B cell (primary cell): ENCODE data around the gene IL11RA. TPM values are rescaled to one million over a fixed set of nuclear protein-coding genes. Genes with fewer than 3 reads are reported as not detected.

Experiments
- ATAC-seq: fragments of 200-7000 bp; cut with Tn5 transposase; one replicate; pipeline ENCODE4 v1.10.0; 2021; ENCODE audit warnings: low read depth, mild to moderate bottlenecking, moderate number of reproducible peaks, moderate library complexity
- CTCF ChIA-PET: fragments of 350-600 bp; sonication (Branson Sonifier 250); formaldehyde crosslinking; loops from one replicate; lab custom pipeline; 2021; ENCODE audit warnings: antibody characterized with exemption, inconsistent platforms; lab: Charles Lee
- POLR2A ChIA-PET: fragments of 350-600 bp; sonication (Branson Sonifier 250); formaldehyde crosslinking; loops from one replicate; lab custom pipeline; 2021; ENCODE audit warnings: antibody characterized with exemption; lab: Charles Lee
- DNase-seq: peaks from one replicate; pipeline ENCODE4 v3.0.0; 2013
- H2AFZ ChIP-seq: 2 replicates; pipeline ENCODE4 v1.6.1; 2012; ENCODE audit warnings: mild to moderate bottlenecking, low read depth, low read length; ENCODE audit not compliant: insufficient read depth, poor library complexity, severe bottlenecking
- H3K27ac ChIP-seq, 2 donors: 1 replicate in 1 of 2; 2 replicates in 1 of 2; pipeline ENCODE4 v1.5.1; 2012 to 2013; ENCODE audit warnings: low read length in 2 of 2, mild to moderate bottlenecking in 2 of 2, moderate library complexity in 1 of 2
- H3K27me3 ChIP-seq, 4 experiments: fragments of 200-600 bp in 1 of 4; sonication (generic) in 1 of 4; replicated peaks in 1 of 4; 1 replicate in 2 of 4; 2 replicates in 2 of 4; pipeline versions ENCODE4 v1.6.1 to v1.7.0; 2013 to 2016; ENCODE audit warnings: low read length in 3 of 4, mild to moderate bottlenecking in 2 of 4, mixed read lengths in 1 of 4, moderate library complexity in 1 of 4; ENCODE audit not compliant: insufficient read depth in 4 of 4, control insufficient read depth in 3 of 4; ENCODE audit errors: control extremely low read depth in 1 of 4
- H3K36me3 ChIP-seq, 2 experiments: replicated peaks in 1 of 2; 1 replicate in 1 of 2; 2 replicates in 1 of 2; pipeline versions ENCODE4 v1.6.1 to v1.7.1; 2013; ENCODE audit warnings: low read length in 1 of 2; ENCODE audit not compliant: insufficient read depth in 2 of 2, control insufficient read depth in 1 of 2; ENCODE audit errors: control extremely low read depth in 1 of 2, extremely low read depth in 1 of 2
- H3K4me1 ChIP-seq, 2 donors: fragments of 200-600 bp in 1 of 2; sonication (generic) in 1 of 2; 1 replicate in 1 of 2; 2 replicates in 1 of 2; pipeline versions ENCODE4 v1.5.1 to v1.6.1; 2013 to 2017; ENCODE audit warnings: low read length in 2 of 2; ENCODE audit not compliant: control insufficient read depth in 2 of 2, insufficient read depth in 2 of 2
- H3K4me2 ChIP-seq: replicated peaks from 2 replicates; pipeline ENCODE3; 2012; ENCODE audit warnings: mild to moderate bottlenecking, low read depth, low read length; ENCODE audit not compliant: poor library complexity, severe bottlenecking
- H3K4me3 ChIP-seq, 5 experiments: fragments of 200-600 bp in 1 of 5; sonication (generic) in 1 of 5; 1 replicate in 3 of 5; 2 replicates in 2 of 5; pipeline versions ENCODE4 v1.5.1 to v1.7.0; 2011 to 2016; ENCODE audit warnings: low read length in 4 of 5, mild to moderate bottlenecking in 4 of 5, low read depth in 2 of 5, control low read depth in 1 of 5, moderate library complexity in 1 of 5; ENCODE audit not compliant: insufficient read depth in 1 of 5; ENCODE audit errors: control extremely low read depth in 1 of 5, extremely low read depth in 1 of 5
- H3K79me2 ChIP-seq: fragments of 200-600 bp; sonication (generic); one replicate; pipeline ENCODE4 v1.6.0; 2016; ENCODE audit warnings: low read length; ENCODE audit not compliant: control insufficient read depth, insufficient read depth
- H3K9ac ChIP-seq: fragments of 200-600 bp; sonication (generic); 2 replicates; pipeline ENCODE4 v1.6.1; 2017; ENCODE audit warnings: mild to moderate bottlenecking, low read length, moderate library complexity
- H3K9me3 ChIP-seq, 3 donors: one replicate each; pipeline versions ENCODE4 v1.6.1 to v1.7.1; 2013; ENCODE audit warnings: low read length in 2 of 3; ENCODE audit not compliant: control insufficient read depth in 2 of 3, insufficient read depth in 1 of 3; ENCODE audit errors: control extremely low read depth in 1 of 3
- H4K20me1 ChIP-seq: 2 replicates; pipeline ENCODE4 v1.6.0; 2012; ENCODE audit warnings: mild to moderate bottlenecking, low read length; ENCODE audit not compliant: insufficient read depth, control insufficient read depth, poor library complexity, severe bottlenecking
- H3K27ac Mint-ChIP-seq: one replicate; pipeline ENCODE4 v1.8.0; 2021; ENCODE audit warnings: mixed read lengths
- H3K27me3 Mint-ChIP-seq: one replicate; pipeline ENCODE4 v1.8.0; 2021; ENCODE audit warnings: mixed read lengths
- H3K4me1 Mint-ChIP-seq: one replicate; pipeline ENCODE4 v1.8.0; 2021; ENCODE audit warnings: mixed read lengths
- H3K4me3 Mint-ChIP-seq: one replicate; pipeline ENCODE4 v1.8.0; 2021; ENCODE audit warnings: mixed read lengths
- H3K9me3 Mint-ChIP-seq: one replicate; pipeline ENCODE4 v1.8.0; 2022; ENCODE audit warnings: mixed read lengths; ENCODE audit not compliant: insufficient read depth
- EZH2 ChIP-seq: IDR thresholded peaks from 2 replicates; pipeline ENCODE4 v1.6.1; 2012; ENCODE audit warnings: borderline replicate concordance, low read depth, mild to moderate bottlenecking, moderate library complexity, low read length; ENCODE audit not compliant: insufficient read depth, poor library complexity, severe bottlenecking
- WGBS: methylation state at CpG from one replicate; pipeline ENCODE4 v1.1.5; 2013; ENCODE audit warnings: missing lambda C conversion rate; ENCODE audit not compliant: insufficient coverage; 5-methylcytosine and 5-hydroxymethylcytosine counted together
- intact Hi-C: fragments of 100-400 bp; cut with micrococcal nuclease; formaldehyde crosslinking; loops from one replicate; pipeline ENCODE4 v1.10.0; 2022
- polyA plus RNA-seq: library from polyadenylated mRNA; depleted of rRNA; stranded (reverse); fragments of >200 nt; gene quantifications from 2 replicates; pipeline ENCODE4 v1.2.3, GENCODE V29; 2012
- total RNA-seq, 2 donors: library from RNA; stranded (reverse); fragments of 120-200 nt in 1 of 2; gene quantifications; 1 replicate in 1 of 2; 2 replicates in 1 of 2; pipeline versions ENCODE4 v1.2.3 to v1.2.4, GENCODE V29; 2013 to 2022
- TF ChIP-seq, protein P1 (sequence below): fragments of 200-600 bp; IDR thresholded peaks from one replicate; pipeline ENCODE4 v1.8.0; 2022; ENCODE audit warnings: antibody characterized with exemption, mild to moderate bottlenecking

The IL11RA gene
- total and polyA plus RNA-seq, 2 donors (not counting 1 experiment from before 2014, with no cell fraction given), result 47.3 to 58.0 TPM

DNA sequence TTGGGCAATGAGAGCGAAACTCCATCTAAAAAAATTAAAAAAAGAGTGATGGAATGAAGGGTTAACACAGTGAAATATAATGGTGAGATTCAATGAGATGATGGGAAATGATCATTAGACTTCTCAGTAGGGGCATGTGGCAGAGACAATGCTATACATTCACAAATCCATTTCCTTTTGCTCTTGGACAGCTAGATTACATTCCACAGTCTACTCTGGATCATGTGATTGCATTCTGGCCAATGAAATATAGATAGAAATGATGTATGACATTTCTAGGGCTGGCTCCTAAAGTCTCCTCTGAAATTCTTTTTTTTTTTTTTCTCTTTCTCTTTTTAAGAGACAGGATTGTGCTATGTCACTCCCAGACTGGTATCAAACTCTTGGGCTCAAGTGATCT is 9.3 kb upstream of the IL11RA start:
- H3K27me3 ChIP-seq, result no peaks in the 10 kb centered on the region
- no peak overlapping the region for H3K27ac ChIP-seq
- H3K4me1 ChIP-seq, result peaks cover 18 to 24% of the 10 kb centered on the region in 2 donors
- Mint-ChIP-seq H3K27me3 (no peaks in the 10 kb centered on the region), H3K4me1 (peaks cover 24% of the 10 kb centered on the region), H3K9me3 (no peaks in the 10 kb centered on the region), H3K4me3 (no peak overlapping the region), H3K27ac (no peak overlapping the region)
- intact Hi-C loops, result no loop called here
- H3K4me2 ChIP-seq, result no peak overlapping the region
- no peaks in the 10 kb centered on the region for H3K36me3 ChIP-seq
- no peaks in the 10 kb centered on the region for H3K9me3 ChIP-seq
- H3K9ac ChIP-seq, result no peak overlapping the region
- H3K4me3 ChIP-seq, result no peak overlapping the region
- no peak for DNase-seq
- TF ChIP-seq, protein P1, sequence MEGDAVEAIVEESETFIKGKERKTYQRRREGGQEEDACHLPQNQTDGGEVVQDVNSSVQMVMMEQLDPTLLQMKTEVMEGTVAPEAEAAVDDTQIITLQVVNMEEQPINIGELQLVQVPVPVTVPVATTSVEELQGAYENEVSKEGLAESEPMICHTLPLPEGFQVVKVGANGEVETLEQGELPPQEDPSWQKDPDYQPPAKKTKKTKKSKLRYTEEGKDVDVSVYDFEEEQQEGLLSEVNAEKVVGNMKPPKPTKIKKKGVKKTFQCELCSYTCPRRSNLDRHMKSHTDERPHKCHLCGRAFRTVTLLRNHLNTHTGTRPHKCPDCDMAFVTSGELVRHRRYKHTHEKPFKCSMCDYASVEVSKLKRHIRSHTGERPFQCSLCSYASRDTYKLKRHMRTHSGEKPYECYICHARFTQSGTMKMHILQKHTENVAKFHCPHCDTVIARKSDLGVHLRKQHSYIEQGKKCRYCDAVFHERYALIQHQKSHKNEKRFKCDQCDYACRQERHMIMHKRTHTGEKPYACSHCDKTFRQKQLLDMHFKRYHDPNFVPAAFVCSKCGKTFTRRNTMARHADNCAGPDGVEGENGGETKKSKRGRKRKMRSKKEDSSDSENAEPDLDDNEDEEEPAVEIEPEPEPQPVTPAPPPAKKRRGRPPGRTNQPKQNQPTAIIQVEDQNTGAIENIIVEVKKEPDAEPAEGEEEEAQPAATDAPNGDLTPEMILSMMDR, result no peak
- TF ChIP-seq EZH2, result no peak
- POLR2A ChIA-PET, result no interaction called here
- H2AFZ ChIP-seq, result no peak overlapping the region
- H4K20me1 ChIP-seq, result peaks cover 8% of the 10 kb centered on the region
- CTCF ChIA-PET, result interaction anchor here (0.8 to 1.4 kb wide), 2 partner anchors 9 to 20 kb away, joined by 3 to 5 read pairs; partner anchors contain the start of gene CCL27
- ATAC-seq, result no peak
- 100% methylated on average over 1 of the region's 1 CpG for WGBS
- peaks cover 11% of the 10 kb centered on the region for H3K79me2 ChIP-seq

GRCh38 chr9:34644766-34645314 is 7.1 kb upstream of the IL11RA start:
- Histone ChIP-seq H3K9ac (no peak overlapping the region), H3K27me3 (no peaks in the 10 kb centered on the region), H3K9me3 (no peaks in the 10 kb centered on the region), H3K79me2 (peaks cover 19% of the 10 kb centered on the region), H3K27ac (no peak overlapping the region), H4K20me1 (peaks cover 14% of the 10 kb centered on the region), H3K4me3 (no peak overlapping the region), H3K4me1 (peaks cover 16 to 17% of the 10 kb centered on the region in 2 donors), H3K36me3 (peaks cover 0 to 13% of the 10 kb centered on the region in 2 experiments), H2AFZ (no peak overlapping the region), H3K4me2 (no peak overlapping the region)
- TF ChIP-seq, protein P1, result no peak
- TF ChIP-seq EZH2, result no peak
- no peak for DNase-seq
- ATAC-seq, result no peak
- CTCF ChIA-PET, result interaction anchor here (1.9 kb wide), 1 partner anchor 11 kb away, joined by 11 read pairs; no protein-coding TSS in a partner anchor
- peaks cover 28% of the 10 kb centered on the region for H3K4me1 Mint-ChIP-seq
- H3K27ac Mint-ChIP-seq, result no peak overlapping the region
- H3K27me3 Mint-ChIP-seq, result no peaks in the 10 kb centered on the region
- H3K4me3 Mint-ChIP-seq, result no peak overlapping the region
- POLR2A ChIA-PET, result interaction anchor here (0.8 to 1.7 kb wide), 3 partner anchors 11 to 20 kb away, joined by 3 to 4 read pairs (median 3); no protein-coding TSS in a partner anchor
- intact Hi-C loops, result no loop called here
- H3K9me3 Mint-ChIP-seq, result no peaks in the 10 kb centered on the region
